HG02798 (cell line): ENCODE results near the gene RALB.

Experiments used
- ATAC-seq: cut with Tn5 transposase; IDR thresholded peaks from one replicate; pipeline ENCODE4 v1.9.1; 2021; ENCODE audit warnings: mild to moderate bottlenecking; ENCODE audit not compliant: unreplicated experiment, poor library complexity

Gene RALB

DNA sequence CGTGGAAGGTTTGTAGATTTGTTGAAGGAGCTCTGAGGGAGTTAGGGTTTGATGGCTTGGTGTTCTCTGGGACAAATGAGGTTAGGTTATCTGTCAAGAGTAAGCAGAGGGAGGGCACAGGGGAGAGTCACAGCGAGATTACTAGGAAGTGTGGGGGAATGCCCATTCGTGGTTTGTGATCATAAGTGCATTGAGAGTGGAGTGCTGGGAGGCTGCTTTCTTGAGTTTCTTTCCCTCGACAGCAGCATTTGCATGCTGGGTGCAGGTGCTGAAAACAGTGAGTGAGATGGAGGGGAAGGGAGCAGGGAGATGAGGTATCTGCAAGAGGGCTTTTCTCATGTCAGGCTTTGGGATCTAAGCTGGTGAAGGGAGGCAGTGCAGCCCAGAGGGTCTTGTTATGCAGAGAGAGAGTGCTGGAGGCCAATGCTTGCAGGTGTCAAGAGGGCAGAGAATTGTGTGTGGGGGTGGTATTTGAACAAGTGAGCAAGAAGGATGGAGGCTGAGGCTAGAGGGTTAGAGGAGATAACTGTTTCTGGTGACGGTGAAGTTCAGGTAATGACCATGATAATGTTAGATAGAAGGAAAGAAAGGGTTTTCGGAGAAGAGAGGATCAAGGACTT, 8.8 kb downstream of the RALB start:
- ATAC-seq: peak; percentile 94

DNA sequence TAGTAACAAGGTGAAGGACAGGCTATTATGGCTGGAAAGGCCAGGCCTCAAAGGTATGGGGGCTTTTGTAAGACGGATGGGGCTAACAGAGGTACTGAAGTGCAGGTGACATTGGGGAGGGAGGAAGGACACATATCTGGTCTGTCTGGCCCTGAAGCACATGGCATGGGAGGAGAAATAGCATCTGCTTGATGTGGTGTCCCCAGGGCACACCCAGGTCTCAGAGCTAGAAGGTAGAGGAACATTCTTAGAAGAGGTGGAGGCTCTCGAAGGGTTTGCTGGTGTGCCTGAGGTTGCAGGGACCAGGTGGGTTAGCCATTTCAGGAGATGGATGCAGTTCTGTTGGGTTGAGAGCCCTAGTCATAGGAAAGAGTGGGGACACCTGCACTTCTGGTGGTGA, 9.5 kb downstream of the RALB start:
- ATAC-seq: no peak

DNA sequence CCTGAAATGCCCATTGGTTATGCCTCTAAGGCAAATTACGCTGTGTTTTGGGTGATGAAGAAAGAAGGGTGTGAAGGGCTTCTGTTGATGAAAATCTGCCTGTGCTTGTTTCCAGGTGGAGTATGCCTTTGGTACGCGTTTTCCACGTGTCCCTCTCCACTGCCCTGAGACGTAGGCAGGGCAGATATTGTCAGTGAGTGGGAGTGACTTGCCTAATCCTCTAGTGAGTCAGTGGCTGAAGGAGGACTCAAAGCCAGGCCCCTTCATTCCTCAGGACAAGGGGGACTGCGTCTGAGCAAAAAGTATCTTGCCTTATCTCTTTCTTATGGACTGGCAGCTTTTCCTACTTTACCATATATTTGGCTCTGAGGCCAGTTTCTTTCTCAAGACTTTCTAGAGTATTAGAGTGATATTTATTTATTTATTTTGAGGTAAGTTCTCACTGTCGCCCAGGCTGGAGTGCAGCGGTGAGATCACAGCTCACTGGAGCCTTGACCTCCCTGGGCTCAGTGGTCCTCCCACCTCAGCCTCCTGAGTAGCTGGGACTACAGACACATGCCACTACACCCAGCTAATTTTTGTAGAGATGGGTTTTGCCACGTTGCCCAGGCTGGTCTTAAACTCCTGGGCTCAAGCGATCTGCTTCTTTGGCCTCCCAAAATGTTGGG, 10.2 kb downstream of the RALB start:
- no peak for ATAC-seq

DNA sequence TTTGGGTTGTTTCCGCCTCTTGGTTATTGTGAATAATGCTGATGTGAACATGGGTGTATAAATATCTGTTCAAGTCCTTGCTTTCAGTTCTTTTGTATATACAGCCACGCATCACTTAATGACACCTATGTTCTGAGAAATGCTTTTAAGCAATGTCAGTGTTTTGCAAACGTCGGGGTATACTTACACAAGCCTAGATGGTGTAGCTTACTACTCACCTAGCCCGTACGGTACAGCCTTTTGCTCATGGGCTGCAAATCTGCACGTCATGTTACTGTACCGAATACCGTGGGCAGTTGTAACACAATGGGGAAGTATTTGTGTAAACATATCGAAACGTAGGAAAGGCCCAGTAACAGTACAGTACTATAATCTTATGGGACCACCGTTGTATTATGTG, 12.4 kb downstream of the RALB start:
- no peak for ATAC-seq

DNA sequence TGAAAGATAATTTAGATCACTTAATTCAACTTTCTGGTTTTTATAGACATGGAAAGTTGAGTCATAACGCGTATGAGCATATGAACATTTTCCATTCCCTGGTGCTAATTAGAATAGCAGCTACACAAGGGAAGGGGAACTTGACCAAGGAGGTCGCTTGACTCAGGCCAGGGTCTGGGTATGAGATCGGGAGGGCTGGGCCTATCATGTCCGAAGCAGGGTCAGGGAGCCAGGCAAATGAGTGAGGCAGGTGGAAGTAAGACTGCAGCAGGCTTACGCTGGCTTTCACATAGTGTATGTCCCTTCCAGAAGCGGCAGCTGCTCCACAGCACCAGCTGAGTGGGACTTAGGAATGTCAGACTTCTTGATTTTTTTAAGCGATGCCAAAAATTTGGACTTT, 14.7 kb downstream of the RALB start:
- ATAC-seq: no peak

DNA sequence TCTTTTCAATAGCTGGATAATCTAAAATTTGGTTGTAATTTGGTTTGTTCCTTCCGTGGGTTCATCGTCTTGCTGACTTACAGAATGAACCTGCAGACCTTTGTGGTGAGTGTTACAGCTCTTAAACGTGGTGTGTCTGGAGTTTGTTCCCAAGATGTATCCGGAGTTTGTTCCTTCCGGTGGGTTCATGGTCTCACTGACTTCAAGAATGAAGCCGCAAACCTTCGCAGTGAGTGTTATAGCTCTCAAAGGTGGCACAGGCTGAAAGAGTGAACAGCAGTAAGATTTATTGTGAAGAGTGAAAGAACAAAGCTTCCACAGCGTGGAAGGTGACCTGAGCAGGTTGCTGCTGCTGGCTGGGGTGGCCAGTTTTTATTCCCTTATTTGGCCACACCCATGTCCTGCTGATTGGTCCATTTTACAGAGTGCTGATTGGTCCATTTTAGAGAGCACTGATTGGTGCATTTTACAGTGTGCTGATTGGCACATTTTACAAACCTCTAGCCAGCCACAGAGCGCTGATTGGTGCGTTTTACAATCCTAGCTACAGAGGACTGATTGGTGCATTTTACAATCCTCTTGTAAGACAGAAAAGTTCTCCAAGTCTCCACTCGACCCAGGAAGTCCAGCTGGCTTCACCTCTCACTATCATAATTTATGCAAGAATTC, 16.6 kb downstream of the RALB start:
- ATAC-seq: no peak

DNA sequence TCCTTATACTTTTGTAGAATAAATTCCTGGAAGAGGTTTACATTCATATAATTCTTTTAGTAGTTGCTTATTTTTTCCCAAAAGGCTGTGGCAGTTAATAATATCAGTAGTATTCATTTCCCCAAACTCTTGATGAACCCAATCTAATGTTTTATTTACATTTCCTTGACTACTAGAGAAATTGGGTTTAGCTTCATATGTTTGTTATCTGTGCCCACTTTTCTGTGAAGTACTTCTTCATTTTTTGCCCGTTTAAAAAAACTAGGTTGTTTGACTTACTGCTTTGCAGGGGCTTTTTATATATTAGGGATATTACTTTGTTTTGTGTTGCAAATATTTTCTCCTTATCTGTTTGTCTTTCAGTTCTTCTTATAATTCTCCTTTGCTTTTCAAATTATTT, 17.2 kb downstream of the RALB start:
- ATAC-seq: no peak

DNA sequence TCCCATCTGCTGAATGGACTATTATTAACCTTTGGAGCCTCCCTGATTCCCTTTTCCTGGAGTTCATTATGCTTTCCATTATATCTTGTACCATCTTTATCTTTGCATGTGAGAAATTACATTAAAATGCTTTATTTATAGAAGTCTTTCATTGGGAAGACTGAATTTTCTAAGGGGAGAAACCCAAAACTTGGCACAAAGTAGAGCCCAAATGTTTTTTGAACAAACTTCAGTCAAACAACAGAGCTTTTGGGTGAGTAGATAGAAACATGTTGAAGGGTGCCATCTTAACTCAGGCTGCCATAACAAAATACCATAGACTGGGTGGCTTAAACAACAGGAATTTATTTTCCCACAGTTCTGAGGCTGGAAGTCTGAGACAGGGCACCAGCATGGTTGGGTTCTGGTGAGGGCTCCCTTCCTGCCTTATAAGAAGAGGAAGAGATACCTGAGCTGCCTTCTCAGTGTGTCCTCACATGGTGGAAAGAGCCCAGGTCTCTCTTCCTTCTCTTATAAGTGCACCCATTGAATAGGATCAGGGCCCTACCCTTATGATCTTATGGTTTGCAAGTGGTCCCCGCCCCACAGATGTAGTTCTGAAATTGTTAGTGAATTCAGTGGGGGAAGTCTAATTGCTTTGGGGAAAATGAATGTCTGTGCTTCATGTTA, 19.2 kb downstream of the RALB start:
- ATAC-seq: no peak

DNA sequence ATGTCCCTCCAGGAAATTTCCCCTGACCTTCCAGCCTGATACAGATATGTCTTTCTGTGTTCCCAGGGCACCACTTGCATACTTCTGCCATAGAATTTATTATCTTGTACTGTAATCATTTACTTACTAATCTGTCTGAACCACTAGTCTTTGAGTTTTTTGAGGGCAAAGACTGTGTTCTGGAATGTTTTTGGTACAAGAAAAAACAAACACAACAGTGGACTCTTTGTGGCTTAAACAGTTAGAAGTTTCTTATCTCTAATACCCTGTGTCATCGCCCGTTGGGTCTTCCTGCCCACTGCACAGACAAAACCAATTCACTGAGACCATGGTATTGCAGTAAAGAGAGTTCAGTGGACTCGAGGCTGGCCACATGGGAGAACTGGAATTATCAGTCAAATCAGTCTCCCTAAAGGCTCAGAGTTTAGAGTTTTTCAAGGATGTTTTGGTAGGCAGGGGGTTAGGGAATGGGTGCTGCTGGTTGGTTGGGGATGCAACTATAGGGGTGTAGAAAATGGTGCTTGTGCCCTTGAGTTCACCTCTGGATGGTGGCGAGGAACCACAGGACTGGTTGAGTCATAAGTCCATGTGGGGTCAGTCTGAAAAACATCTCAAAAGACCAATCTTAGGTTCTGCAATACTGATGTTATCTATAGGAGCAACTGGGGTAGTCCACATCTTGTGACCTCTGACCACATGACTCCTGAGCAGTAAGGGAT, 20.3 kb downstream of the RALB start:
- no peak for ATAC-seq

DNA sequence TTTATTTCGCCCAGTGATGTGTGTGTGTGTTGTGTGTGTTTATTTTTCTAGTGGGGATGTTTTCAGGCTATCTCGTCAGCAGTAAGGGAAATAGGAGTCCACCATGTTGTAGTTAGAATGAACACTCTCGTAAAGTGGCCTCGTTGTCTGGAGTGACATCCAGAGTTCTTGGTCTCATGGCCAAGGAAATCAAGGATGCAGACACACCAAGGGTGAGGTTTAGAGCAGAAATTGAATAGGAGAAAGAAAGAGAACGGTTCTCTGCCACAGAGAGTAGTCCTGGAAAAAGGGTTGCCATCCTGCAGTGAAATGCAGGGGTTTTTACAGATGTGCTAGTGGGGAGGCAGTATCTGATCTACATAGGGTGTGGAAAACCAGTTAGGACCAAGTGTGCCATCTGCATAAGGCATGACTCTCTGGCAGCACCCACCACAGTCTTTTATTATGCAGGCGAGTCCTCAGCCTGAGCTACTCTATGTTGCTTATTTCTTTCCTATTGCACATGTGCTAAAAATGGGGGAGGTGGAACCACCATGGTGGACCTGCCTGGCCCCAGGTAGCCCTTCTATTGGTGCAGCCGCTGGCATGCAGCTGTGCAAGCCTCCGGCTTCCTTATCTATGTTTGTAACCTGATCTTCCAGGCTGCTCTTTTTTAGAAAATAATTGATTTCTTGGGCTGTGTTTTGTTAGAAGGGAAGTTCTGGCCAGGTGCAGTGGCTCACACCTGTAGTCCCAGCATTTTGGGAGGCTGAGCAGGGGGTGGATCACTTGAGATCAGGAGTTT, 23.2 kb downstream of the RALB start:
- ATAC-seq: no peak

DNA sequence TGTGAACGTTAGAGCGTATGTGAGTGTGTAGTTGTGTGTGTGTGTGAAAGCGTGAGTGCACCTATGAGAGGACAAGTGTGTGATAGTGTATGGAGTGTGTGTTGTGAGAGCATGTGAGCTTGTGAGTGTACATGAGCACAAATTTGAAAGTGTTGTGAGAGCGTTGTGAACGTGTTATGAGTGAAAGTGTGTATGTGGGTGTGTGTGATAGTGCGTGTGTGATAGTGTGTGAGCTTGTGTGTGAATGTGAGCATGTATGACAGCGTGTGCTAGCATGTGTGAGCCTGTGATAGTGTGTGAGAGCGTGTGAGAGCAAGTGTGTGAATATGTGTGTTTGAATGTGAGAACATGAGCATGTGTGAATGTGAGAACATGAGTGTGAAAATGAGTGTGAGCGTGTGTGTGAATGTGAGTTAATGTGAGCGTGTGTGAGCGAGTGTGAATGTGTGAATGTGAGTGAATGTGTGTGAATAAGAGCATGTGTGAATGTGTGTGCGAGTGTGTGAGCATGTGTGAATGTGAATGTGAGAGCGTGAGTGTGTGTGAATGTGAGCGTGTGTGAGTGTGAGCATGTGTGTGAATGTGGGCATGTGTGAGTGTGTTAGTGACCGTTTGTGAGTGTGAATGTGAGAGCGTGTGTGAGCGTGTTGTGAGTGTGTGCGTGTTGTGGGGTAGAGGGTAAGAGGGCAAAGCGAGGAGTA, 25.0 kb downstream of the RALB start:
- no peak for ATAC-seq

DNA sequence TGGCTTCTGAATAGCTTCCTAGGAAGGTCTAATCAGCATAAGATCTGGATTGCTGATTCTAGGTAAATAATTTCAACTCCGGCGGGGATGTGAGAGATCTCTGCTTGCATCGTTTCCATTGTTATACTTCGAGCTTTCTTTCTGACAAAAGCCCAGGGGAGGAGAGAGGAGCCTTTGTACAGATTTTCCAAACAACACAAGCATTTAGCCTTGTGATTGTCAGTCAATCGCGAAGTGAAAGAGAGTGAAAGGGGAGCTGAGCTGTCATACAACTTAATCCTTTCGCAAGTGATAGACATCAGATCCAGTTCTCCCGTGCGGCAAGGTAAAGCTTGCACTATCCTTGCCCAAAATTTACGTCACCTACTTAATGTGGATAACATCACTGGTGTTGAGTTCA, 26.2 kb downstream of the RALB start:
- ATAC-seq: no peak

DNA sequence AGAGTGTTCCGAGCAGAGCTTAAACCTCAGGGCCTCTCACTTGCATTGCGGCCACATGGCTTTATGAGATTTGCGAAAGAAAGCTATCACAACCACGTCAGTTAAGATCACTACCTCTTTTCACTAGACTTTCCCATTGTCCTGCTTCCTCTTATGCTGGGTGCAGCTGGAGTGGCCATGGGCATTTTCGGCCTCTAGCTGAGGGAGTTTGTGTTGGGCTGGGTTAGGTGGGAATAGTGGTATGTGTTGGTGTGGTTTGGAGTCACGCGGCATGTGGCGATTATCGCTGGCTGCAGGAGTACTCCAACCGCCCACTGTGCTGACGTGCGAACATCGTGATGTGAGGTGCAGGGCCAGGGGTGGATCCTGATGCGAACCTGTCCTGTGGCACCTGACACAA, 27.1 kb downstream of the RALB start:
- no peak for ATAC-seq

DNA sequence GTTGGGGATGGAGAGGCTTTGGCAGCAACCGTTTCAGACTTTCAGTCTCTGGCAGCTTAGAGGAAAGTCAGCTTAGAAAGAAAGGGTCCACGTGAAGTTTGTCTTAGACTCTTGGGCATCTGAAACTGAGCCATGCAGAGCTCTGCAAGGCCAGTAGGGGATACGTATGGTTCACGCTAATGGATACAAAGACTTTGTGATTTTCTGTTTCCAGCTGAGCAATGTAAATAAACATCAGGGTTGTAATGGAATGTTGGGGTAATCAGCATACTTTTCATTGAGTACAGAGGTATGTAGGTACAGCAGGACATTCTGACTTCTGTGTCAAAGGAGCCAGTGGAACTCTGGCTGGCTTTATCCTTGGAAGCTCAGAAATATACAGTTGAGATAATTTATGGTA, 31.0 kb downstream of the RALB start:
- no peak for ATAC-seq

DNA sequence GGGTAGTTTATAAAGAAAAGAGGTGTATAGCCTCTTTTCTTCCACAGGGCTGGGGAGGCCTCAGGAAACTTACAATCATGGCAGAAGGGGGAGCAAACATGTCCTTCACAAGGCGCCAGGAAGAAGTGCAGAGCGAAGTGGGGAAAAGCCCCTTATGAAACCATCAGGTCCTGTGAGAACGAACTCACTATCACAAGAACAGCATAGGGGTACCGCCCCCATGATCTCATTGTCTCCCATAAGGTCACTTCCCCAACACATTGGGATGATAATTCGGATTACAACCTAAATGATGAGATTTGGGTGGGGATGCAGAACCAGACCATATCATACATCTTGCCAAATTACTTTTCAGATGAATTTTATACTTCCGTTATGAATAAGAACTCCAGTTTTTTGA, 32.4 kb downstream of the RALB start:
- no peak for ATAC-seq

DNA sequence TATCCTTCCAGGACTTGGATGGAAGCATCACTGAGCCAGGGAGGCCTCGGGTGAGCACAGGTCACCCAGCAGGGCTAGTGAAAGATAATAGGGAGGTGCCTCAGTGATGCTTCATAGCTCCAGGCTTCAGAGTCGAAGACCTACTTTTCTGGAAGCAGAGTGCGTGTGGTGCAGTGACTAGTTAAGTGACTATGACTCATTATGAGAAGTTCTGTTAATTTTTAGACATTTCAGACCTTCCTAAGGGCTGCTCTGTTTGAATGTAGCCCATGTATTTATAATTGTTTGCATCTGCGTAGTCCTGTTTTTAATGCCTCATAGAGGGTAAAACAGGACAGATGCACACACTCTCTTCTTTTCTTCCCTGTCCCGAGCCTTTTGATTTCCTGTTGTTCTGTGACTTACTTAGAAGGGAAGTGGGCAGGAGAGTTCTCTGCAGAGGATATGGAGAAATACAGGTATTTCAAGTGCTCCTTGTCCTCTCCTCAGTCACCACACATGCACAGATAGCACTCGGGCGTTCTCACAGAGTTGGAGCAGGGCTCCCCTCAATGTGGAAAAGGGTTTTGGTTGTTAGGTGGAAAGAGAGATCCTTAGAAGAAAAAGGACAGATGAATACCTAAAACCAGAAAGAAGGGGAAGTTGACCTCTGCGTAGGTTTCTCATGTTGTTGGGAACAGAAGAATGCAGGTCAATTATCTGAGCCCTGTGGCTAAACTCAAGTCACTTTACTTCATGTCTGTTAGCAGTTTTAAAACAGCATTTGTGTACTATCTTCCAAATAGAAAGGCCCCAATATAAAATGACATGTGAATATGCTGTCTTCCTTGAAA, 34.7 kb downstream of the RALB start:
- ATAC-seq: peak; percentile 96

DNA sequence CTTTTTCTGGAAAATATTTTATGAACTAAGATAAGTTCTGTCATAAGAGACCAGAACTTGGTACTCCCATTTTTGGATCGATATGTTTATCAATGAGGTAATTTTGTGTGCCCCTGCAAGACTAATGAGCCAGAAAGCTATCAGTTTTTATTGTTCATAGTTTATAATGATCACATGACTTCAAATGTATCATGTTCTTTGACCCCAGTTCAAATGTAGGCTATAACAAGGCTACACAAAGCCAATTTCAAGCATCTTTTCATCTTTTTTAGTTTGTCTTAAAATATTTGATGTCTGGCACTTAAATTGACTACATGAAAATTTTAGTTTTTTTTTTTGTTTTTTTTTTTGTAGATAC, 35.3 kb downstream of the RALB start:
- ATAC-seq: no peak

DNA sequence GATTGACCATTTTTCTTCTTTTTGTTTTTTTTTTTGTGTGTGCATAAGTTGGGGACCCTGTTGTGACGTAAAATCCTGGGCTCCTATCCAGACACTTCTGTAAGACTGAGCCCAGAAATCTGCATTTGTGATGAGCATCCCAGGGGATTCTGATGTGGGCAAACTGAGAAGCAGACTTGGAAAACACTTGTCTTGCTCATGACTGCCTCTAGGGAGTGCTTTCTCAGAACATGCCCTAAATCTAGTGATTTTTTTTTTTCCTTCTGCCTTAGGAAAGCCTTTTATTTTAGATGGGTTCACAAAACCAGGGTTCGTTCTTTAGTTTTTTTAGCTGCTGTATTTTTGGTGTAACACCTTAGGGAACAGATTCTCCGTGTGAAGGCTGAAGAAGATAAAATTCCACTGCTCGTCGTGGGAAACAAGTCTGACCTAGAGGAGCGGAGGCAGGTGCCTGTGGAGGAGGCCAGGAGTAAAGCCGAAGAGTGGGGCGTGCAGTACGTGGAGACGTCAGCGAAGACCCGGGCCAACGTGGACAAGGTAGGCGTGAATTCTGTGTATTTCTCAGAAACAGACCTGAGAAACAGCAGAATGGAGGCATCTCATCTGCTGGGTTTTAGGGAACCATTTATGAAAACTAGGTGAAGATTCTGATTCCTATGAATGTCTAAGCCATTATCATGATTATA, 36.7 kb downstream of the RALB start:
- ATAC-seq: no peak
